Subcutaneous abdominal adipose tissue (tissue), 5 donors: Measurements from ENCODE around the gene GJE1.
"Not testable (repeated sequence)": the region's sequence is repeated elsewhere in the genome, so short reads cannot be mapped to it uniquely, and the experiment has no call there.

Experiments
- H3K27ac ChIP-seq: one replicate; pipeline ENCODE4 v1.7.0; 2013; ENCODE audit warnings: low read depth, mild to moderate bottlenecking, inconsistent platforms, low read length, moderate library complexity
- H3K27me3 ChIP-seq, 5 donors: one replicate each; pipeline ENCODE4 v1.7.0; 2013; ENCODE audit warnings: low read length in 5 of 5, inconsistent platforms in 1 of 5; ENCODE audit not compliant: control insufficient read depth in 5 of 5, insufficient read depth in 4 of 5
- H3K36me3 ChIP-seq, 5 donors: one replicate each; pipeline ENCODE4 v1.7.0; 2013; ENCODE audit warnings: low read length in 5 of 5; ENCODE audit not compliant: control insufficient read depth in 5 of 5, insufficient read depth in 5 of 5
- H3K4me1 ChIP-seq, 5 donors: one replicate each; pipeline ENCODE4 v1.7.0; 2013; ENCODE audit warnings: low read length in 5 of 5, mild to moderate bottlenecking in 3 of 5, moderate library complexity in 1 of 5; ENCODE audit not compliant: control insufficient read depth in 5 of 5, insufficient read depth in 5 of 5
- H3K4me3 ChIP-seq, 5 donors: one replicate each; pipeline ENCODE4 v1.7.0; 2013; ENCODE audit warnings: low read length in 5 of 5, low read depth in 1 of 5
- H3K9ac ChIP-seq, 5 donors: one replicate each; pipeline ENCODE4 v1.7.0; 2013; ENCODE audit warnings: low read length in 5 of 5, mild to moderate bottlenecking in 4 of 5, moderate library complexity in 3 of 5
- H3K9me3 ChIP-seq, 5 donors: one replicate each; pipeline ENCODE4 v1.7.0; 2013; ENCODE audit warnings: low read length in 5 of 5; ENCODE audit not compliant: control insufficient read depth in 5 of 5
- donor health status: healthy.
- donor health status: healthy.
- donor health status: healthy.
- donor health status: healthy.
- donor health status: healthy.

Gene GJE1, protein sequence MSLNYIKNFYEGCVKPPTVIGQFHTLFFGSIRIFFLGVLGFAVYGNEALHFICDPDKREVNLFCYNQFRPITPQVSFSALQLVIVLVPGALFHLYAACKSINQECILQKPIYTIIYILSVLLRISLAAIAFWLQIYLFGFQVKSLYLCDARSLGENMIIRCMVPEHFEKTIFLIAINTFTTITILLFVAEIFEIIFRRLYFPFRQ

DNA sequence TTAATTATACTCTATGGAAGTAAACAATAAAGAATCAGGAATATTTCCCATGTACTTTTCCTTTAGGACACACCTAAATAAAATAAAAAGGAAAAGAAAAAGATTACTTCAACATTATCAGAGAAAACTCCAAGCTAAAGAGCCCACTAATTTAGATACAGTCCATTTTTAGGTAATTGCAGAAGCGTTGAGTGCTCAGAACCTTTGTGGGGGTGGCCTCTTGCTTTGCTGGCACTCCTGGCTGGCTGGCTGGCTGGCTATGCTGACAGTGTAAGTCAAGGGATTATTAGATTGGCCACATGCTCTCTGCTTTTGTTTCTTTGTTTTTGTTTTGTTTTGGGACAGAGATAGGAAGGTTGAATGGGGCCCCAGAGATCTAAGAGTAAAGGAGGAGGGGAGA, at the start of gene GJE1:
Gene GJE1 (plus strand): TSS at position 301 of the 400 bp plus-strand sequence. CDS start 234 bp downstream, outside the sequence.
- no peak within 1 kb of the TSS for H3K27ac ChIP-seq
- H3K9ac ChIP-seq = no peak within 1 kb of the TSS

DNA sequence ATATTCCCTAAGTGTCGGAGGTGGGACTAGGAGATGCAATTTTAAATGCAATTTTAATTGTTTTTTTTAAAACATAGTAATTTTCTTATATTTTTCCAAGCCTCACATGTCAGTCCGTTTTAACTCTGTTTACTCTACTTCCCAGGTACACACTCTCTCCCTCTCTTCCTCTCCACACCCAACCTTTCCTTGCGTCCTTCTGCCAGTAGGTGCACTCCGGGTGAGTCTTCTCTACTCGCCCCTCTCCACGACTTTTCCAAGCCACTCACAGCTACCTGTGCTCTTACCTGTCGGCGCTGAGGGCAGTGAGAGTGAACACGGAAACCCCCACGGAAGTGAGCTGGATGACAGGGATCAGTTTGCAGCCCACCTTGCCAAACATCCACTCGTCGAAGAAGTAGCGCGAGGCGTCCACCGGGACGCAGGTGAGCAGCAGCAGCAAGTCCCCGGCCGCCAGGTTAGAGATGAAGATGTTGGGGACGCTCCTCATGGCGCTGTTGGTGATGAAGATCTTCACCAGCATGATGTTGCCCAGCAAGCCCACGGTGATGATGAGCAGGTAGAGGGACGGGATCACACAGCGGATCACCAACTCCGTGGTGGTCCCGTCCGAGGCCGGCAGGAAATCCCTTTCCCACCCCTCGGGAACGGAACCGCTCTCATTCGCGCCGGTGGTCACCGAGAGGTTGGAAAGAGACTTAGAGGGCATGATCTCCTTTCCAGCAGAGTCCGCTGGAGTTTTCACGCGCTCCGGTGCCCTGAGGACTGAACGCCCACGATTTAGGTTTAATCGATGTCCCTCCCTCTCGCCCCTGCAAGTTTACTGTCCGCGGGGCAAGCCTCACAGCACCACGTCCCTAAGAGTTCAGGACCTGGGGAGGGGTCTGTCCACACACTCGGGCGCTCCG, 44.5 kb upstream of the GJE1 start:
- Histone ChIP-seq H3K9me3 (peaks cover 0 to 4% (median 0%) of the 10 kb centered on the region in 5 donors), H3K4me1 (peaks cover 0 to 5% (median 0%) of the 10 kb centered on the region in 5 donors), H3K36me3 (no peaks in the 10 kb centered on the region), H3K9ac (no peak overlapping the region), H3K27ac (no peak overlapping the region), H3K27me3 (peaks cover 7 to 19% (median 13%) of the 10 kb centered on the region in 5 donors), H3K4me3 (no peak overlapping the region)

More for the DNA sequence above, at the start of gene GJE1:
- H3K9me3 ChIP-seq = peaks cover 0 to 8% (median 6%) of the 10 kb centered on the region in 5 donors
- H3K27me3 ChIP-seq = no peaks in the 10 kb centered on the region
- no peak within 1 kb of the TSS for H3K4me3 ChIP-seq
- H3K36me3 ChIP-seq = no peaks in the 10 kb centered on the region
- H3K4me1 ChIP-seq = no peaks in the 10 kb centered on the region

DNA sequence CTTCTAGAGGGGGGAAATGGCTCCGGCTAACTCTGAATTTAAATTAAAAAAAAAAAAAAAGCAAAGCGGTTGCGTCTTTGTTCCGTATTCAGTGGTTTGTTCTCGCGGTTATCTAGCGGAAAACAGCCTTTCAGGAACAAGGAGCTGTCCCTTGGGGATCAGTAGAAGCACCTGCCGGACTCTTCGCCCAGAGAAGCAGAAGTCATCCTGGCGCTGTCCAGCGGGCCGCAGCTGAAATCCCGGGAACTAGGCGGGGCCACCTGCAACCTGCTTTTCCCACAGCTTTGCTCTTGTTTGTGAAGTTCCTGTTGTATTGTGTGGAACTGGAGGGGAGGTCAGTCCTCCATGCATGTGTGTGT, 43.9 kb upstream of the GJE1 start:
- H3K9me3 ChIP-seq = peaks cover 0 to 4% (median 0%) of the 10 kb centered on the region in 5 donors
- no peak overlapping the region for H3K9ac ChIP-seq
- peaks cover 0 to 5% (median 0%) of the 10 kb centered on the region in 5 donors for H3K4me1 ChIP-seq
- H3K27ac ChIP-seq = no peak overlapping the region
- peaks cover 7 to 19% (median 13%) of the 10 kb centered on the region in 5 donors for H3K27me3 ChIP-seq
- no peak overlapping the region for H3K4me3 ChIP-seq
- H3K36me3 ChIP-seq = no peaks in the 10 kb centered on the region

DNA sequence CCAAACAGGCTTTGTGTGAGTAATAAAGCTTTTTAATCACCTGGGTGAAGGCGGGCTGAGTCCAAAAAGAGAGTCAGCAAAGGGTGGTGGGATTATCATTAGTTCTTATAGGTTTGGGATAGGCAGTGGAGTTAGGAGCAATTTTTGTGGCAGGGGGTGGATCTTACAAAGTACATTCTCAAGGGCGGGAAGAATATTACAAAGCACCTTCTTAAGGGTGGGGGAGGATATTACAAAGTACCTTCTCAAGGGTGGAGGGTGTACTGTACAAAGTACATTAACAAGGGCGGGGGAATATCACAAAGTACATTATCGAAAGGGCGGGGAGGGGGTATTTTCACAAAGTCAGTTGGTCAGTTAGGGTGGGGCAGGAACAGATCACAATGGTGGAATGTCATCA, 27.9 kb upstream of the GJE1 start:
- H3K36me3 ChIP-seq, H3K4me1 ChIP-seq, H3K9me3 ChIP-seq, H3K4me3 ChIP-seq, H3K27ac ChIP-seq, H3K27me3 ChIP-seq, H3K9ac ChIP-seq: not testable (repeated sequence)

DNA sequence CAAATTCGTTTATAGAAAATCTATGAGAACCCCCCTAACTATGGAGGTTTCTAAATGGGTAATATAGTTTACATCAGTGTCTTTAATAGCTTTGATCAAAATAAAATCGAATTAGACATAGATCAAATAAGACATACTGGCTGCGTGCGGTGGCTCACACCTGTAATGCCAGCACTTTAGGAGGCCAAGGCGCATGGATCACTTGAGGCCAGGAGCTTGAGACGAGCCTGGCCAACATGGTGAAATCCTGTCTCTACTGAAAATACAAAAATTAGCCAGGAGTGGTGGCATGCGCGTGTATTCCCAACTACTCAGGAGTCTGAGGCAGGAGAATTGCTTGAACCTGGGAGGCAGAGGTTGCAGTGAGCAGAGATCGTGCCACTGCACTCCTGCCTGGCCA, 21.9 kb upstream of the GJE1 start:
- not testable (repeated sequence) for H3K9ac ChIP-seq, H3K27ac ChIP-seq, H3K4me1 ChIP-seq, H3K9me3 ChIP-seq, H3K27me3 ChIP-seq, H3K36me3 ChIP-seq, H3K4me3 ChIP-seq

DNA sequence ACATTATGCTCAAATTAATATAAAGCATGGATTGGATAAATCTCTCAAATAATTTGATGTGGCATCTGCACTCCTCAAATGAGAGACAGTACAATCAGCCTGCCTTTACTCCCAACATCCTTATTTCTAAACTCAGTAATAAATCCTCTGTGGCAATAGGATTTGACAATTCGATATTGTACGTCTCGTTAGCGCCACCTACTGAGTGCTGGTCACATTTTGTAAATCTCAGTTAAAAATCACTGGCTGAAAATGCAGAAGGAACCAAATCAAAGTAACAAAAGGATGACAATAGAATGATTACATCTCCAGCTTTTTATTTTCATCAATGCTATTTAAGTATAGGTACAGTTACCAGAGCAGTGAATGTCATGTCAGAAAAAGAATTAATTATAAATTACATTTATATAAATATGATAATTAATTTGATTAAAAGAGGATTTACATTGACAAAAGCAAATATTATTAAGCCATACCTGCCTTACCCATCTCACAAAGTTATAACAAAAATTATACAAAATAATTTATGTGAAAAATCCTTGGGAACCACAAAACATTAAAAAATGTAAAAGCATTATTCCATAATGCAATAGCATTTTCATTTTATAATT, 20.2 kb upstream of the GJE1 start:
- Histone ChIP-seq H3K36me3 (no peaks in the 10 kb centered on the region), H3K27me3 (no peaks in the 10 kb centered on the region), H3K9ac (no peak overlapping the region), H3K4me1 (no peaks in the 10 kb centered on the region), H3K27ac (no peak overlapping the region), H3K4me3 (no peak overlapping the region), H3K9me3 (no peaks in the 10 kb centered on the region)

DNA sequence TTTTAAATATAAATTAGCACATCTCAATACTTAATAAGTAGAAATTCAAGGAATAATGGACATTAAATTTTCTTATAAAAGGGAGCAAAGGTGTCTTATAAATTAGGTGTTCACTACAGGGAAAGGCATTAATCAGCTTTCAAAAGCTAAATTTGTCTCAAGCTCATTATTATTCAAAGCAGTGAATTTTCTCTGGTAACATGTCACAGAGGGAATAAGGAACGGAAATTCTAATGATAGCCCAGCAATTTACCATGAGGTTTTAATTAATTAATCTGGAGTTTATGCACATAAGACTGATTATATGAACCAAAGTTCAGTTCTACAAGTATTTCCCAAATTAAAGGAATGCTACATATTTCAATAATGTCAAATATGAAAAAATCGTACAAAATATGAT, 15.4 kb upstream of the GJE1 start:
- H3K9ac ChIP-seq = no peak overlapping the region
- no peaks in the 10 kb centered on the region for H3K27me3 ChIP-seq
- H3K27ac ChIP-seq = no peak overlapping the region
- H3K4me1 ChIP-seq = no peaks in the 10 kb centered on the region
- H3K9me3 ChIP-seq = no peaks in the 10 kb centered on the region
- no peak overlapping the region for H3K4me3 ChIP-seq
- H3K36me3 ChIP-seq = no peaks in the 10 kb centered on the region

DNA sequence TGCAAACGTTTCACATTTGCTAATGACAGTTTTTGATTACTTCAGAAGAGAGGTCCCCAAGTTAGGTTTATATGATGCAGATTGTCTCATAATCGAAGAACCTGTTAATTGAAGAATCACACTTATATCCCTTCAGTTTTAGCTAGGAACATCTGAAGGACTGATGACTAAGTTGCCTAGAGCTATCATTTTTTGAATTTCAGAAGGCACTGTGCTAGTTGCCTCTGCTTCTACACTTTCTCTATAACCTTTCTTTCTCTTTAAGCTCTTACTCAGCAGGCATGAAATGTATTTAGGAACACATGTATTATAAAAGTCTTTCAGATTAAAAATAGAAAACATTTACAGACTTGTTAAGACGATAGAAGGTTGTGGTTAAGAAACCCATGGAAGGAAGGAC, 14.4 kb upstream of the GJE1 start:
- Histone ChIP-seq H3K27me3 (no peaks in the 10 kb centered on the region), H3K27ac (no peak overlapping the region), H3K9ac (no peak overlapping the region), H3K4me1 (no peaks in the 10 kb centered on the region), H3K36me3 (no peaks in the 10 kb centered on the region), H3K4me3 (no peak overlapping the region), H3K9me3 (no peaks in the 10 kb centered on the region)

DNA sequence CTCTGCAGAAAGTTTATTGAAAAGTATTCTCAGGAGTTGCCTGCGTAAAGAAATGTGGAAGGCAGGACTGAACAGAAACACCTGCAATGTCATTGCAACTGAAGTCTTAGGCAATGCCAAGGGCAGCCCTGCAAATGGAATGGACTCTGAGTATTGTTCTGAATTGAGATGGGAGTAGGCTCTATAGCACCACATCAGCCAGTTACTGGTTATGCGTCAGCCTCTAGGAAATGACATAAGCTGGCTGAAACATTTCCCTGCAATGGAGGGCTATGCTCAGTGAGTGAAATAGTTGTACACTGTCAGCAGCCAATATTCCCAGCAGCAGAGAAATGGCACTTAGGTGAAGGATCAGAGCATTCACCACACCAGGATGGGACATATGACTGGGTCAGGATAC, 13.8 kb upstream of the GJE1 start:
- Histone ChIP-seq H3K27me3 (no peaks in the 10 kb centered on the region), H3K4me1 (no peaks in the 10 kb centered on the region), H3K9me3 (no peaks in the 10 kb centered on the region), H3K4me3 (no peak overlapping the region), H3K36me3 (no peaks in the 10 kb centered on the region), H3K27ac (no peak overlapping the region), H3K9ac (no peak overlapping the region)

DNA sequence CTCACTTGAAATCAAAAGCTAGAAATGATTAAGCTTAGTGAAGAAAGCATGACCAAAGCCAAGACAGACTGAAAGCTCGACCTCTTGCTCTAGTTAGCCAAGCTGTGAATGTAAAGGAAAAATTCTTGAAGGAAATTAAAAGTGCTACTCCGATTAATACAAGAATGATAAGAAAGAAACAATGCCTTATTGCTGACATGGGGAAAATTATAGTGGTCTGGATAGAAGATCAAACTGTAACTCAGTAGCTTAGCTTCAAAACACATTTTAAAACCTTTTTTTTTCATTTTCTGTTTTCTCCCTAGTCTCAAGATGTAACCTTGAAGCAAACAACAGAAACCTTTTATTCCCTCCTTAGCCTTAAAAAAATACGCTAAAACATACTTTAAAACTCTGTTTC, 11.4 kb upstream of the GJE1 start:
- no peaks in the 10 kb centered on the region for H3K4me1 ChIP-seq
- no peaks in the 10 kb centered on the region for H3K36me3 ChIP-seq
- no peak overlapping the region for H3K4me3 ChIP-seq
- no peaks in the 10 kb centered on the region for H3K27me3 ChIP-seq
- H3K27ac ChIP-seq = no peak overlapping the region
- no peaks in the 10 kb centered on the region for H3K9me3 ChIP-seq
- H3K9ac ChIP-seq = no peak overlapping the region
